ENCODE results near the gene ACKR3. TPM values are rescaled to one million over a fixed set of nuclear protein-coding genes. Genes with fewer than 3 reads are reported as not detected.

The ACKR3 gene
- total and polyA plus RNA-seq, 4 donors: 6.8 to 30.2 (median 14.4) TPM

DNA sequence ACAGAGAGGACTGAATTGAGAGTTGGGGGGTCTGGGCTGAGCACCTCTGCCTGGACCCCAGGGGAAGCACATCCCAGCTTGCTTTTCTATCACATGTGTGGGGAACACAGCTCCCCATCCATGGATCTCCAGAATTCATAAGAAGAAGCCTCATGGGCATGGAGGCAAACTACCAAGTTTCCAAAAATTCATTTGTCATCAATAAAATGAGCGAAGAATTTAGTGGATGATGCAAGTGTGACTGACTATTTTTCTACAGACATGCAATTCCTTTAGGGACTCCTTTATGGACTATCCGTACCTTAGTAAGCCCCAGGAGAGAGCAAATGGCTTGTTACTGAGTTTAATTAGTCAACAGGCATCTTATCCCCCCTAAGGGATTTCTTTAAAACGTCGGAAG, 33.1 kb downstream of the ACKR3 start:
- no peaks in the 10 kb centered on the region for H3K9me3 ChIP-seq (ENCODE audit: control insufficient read depth in 4 of 4, insufficient read depth in 3 of 4, low read length in 3 of 4)
- no peaks in the 10 kb centered on the region for H3K27me3 ChIP-seq (ENCODE audit: control insufficient read depth in 3 of 3, insufficient read depth in 3 of 3, low read length in 2 of 3)
- WGBS, 2 donors: 81 to 89% methylated on average over 4 of the region's 4 CpGs
- DNase-seq (no peak), ATAC-seq (ENCODE audit: insufficient read depth, low FRiP score) (no peak)
- H3K36me3 ChIP-seq (ENCODE audit: control insufficient read depth in 4 of 4, insufficient read depth in 4 of 4, low read length in 4 of 4): no peaks in the 10 kb centered on the region
- no peak overlapping the region for H3K27ac ChIP-seq (ENCODE audit: low read depth in 1 of 2, low read length in 1 of 2)
- H3K9ac ChIP-seq (ENCODE audit: insufficient read depth in 1 of 2, low read length in 2 of 2): no peak overlapping the region
- H3K4me3 ChIP-seq: no peak overlapping the region
- TF ChIP-seq, protein P1, sequence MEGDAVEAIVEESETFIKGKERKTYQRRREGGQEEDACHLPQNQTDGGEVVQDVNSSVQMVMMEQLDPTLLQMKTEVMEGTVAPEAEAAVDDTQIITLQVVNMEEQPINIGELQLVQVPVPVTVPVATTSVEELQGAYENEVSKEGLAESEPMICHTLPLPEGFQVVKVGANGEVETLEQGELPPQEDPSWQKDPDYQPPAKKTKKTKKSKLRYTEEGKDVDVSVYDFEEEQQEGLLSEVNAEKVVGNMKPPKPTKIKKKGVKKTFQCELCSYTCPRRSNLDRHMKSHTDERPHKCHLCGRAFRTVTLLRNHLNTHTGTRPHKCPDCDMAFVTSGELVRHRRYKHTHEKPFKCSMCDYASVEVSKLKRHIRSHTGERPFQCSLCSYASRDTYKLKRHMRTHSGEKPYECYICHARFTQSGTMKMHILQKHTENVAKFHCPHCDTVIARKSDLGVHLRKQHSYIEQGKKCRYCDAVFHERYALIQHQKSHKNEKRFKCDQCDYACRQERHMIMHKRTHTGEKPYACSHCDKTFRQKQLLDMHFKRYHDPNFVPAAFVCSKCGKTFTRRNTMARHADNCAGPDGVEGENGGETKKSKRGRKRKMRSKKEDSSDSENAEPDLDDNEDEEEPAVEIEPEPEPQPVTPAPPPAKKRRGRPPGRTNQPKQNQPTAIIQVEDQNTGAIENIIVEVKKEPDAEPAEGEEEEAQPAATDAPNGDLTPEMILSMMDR (IDR thresholded peaks at IDR 0.05; ENCODE audit: control extremely low read depth, extremely low read depth): no peak
- no peaks in the 10 kb centered on the region for H3K4me1 ChIP-seq (ENCODE audit: control insufficient read depth in 5 of 5, insufficient read depth in 5 of 5, low read length in 5 of 5)

DNA sequence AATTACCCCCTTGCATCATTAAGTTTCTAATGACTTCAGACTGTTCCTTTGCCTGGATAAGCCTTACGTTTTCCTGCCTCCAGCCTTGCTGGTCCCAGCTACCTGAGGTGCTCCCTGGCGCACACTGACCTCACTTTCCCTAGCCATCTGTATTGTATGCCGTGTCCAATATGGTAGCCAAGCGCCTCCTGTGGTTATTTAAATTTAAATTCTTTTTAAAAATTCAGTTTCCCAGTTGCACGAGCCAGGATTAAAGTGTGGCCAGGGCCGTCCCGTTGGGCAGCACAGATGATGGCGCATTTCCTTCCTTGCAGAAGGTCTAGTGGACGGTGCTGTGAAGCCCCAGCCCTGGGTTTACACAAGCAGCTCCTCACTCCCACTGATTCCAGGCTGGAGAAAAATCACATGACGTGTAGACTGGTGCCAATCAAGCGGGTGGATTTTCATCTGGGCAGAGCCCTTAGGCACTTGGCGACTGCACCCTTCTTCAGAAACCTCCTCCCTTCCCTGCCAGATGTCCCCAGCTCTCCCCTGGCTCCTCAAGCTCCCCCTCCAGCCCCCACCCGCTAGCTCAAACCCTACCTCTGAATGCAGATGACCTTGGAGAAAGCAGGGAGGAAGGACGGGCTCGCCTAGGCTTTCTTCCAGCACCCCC, 33.9 kb downstream of the ACKR3 start:
- TF ChIP-seq, protein P1 (IDR thresholded peaks at IDR 0.05; ENCODE audit: control extremely low read depth, extremely low read depth): no peak
- no peaks in the 10 kb centered on the region for H3K4me1 ChIP-seq (ENCODE audit: control insufficient read depth in 5 of 5, insufficient read depth in 5 of 5, low read length in 5 of 5)
- 90 to 93% methylated on average over 15 of the region's 15 CpGs for WGBS, 2 donors

DNA sequence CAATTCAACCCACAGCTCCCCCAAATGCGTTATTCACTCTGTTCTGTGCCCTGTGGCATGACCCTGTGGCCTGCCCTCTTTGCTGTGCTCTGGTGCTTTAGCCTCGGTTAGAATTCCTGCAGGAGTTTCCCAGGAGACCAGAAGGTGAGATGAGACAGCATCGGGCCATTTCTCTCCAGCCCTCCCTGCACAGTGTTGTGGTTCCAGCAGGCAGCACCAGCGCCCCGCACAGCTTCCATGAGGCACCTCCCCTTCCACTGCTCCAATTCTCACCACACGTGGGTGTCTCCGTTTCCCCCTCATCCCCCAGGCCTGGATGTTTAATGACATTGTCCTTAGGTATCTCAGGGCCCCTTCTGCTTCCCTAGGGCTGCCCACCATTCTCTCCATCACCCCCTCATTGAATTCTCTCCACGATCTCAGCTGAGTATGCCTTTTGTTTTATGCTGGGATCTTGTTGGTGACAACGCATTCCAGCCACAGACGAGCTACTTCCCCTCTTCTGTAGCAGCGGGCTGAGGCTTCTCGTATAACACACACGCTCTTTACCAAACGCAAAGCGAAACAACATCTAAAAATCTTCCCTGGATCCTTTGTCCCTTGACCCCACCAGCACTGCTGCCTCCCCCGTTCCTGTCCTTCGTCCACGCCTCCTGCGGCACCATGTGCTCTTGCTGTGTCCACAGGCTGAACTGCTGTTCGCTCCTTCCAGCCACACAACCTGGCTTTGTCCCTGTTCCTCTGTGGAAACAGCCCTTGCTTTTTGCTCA, 35.1 kb downstream of the ACKR3 start:
- H3K4me3 ChIP-seq: no peak overlapping the region

More for the DNA sequence above, 33.9 kb downstream of the ACKR3 start:
- Histone ChIP-seq H3K27ac (ENCODE audit: low read depth in 1 of 2, low read length in 1 of 2) (no peak overlapping the region), H3K9me3 (ENCODE audit: control insufficient read depth in 4 of 4, insufficient read depth in 3 of 4, low read length in 3 of 4) (no peaks in the 10 kb centered on the region), H3K36me3 (ENCODE audit: control insufficient read depth in 4 of 4, insufficient read depth in 4 of 4, low read length in 4 of 4) (no peaks in the 10 kb centered on the region), H3K9ac (ENCODE audit: insufficient read depth in 1 of 2, low read length in 2 of 2) (no peak overlapping the region), H3K4me3 (no peak overlapping the region), H3K27me3 (ENCODE audit: control insufficient read depth in 3 of 3, insufficient read depth in 3 of 3, low read length in 2 of 3) (no peaks in the 10 kb centered on the region)
- DNase-seq (no peak), ATAC-seq (ENCODE audit: insufficient read depth, low FRiP score) (no peak)

More for the DNA sequence above, 35.1 kb downstream of the ACKR3 start:
- 52 to 73% methylated on average over 20 of the region's 20 CpGs for WGBS, 2 donors
- Histone ChIP-seq H3K27me3 (ENCODE audit: control insufficient read depth in 3 of 3, insufficient read depth in 3 of 3, low read length in 2 of 3) (no peaks in the 10 kb centered on the region), H3K36me3 (ENCODE audit: control insufficient read depth in 4 of 4, insufficient read depth in 4 of 4, low read length in 4 of 4) (no peaks in the 10 kb centered on the region), H3K27ac (ENCODE audit: low read depth in 1 of 2, low read length in 1 of 2) (no peak overlapping the region), H3K4me1 (ENCODE audit: control insufficient read depth in 5 of 5, insufficient read depth in 5 of 5, low read length in 5 of 5) (no peaks in the 10 kb centered on the region), H3K9me3 (ENCODE audit: control insufficient read depth in 4 of 4, insufficient read depth in 3 of 4, low read length in 3 of 4) (no peaks in the 10 kb centered on the region), H3K9ac (ENCODE audit: insufficient read depth in 1 of 2, low read length in 2 of 2) (no peak overlapping the region)
- TF ChIP-seq, protein P1 (IDR thresholded peaks at IDR 0.05; ENCODE audit: control extremely low read depth, extremely low read depth): no peak
- DNase-seq: peak in 1 of 3 donors; percentile 25
- ATAC-seq (ENCODE audit: insufficient read depth, low FRiP score): no peak

Data from lung (tissue), 12 donors.